Mesenchymal stem cell (in vitro differentiated cells and primary cell): ENCODE measurements around the gene SEMA4D.

Source experiments
- DNase-seq: peaks from one replicate; pipeline ENCODE4 v3.0.0-alpha.2; 2013
- H2AFZ ChIP-seq: one replicate; pipeline ENCODE4 v1.6.1; 2013; ENCODE audit warnings: low read depth, mild to moderate bottlenecking, control low read depth, inconsistent platforms, low read length, moderate library complexity
- H2AK5ac ChIP-seq: 2 replicates; pipeline ENCODE4 v1.6.1; 2013; ENCODE audit warnings: low read length, moderate library complexity, mild to moderate bottlenecking, inconsistent platforms; ENCODE audit not compliant: severe bottlenecking
- H2BK120ac ChIP-seq: one replicate; pipeline ENCODE4 v1.6.1; 2013; ENCODE audit warnings: low read depth, mild to moderate bottlenecking, inconsistent platforms, low read length, moderate library complexity
- H2BK12ac ChIP-seq, 2 experiments: one replicate each; pipeline ENCODE4 v1.6.1; 2013; ENCODE audit warnings: inconsistent platforms in 2 of 2, low read length in 2 of 2, mild to moderate bottlenecking in 2 of 2, moderate library complexity in 2 of 2, control low read depth in 1 of 2
- H2BK15ac ChIP-seq: one replicate; pipeline ENCODE4 v1.6.1; 2013; ENCODE audit warnings: mild to moderate bottlenecking, low read depth, inconsistent platforms; ENCODE audit not compliant: poor library complexity, severe bottlenecking
- H2BK5ac ChIP-seq: 2 replicates; pipeline ENCODE4 v1.6.1; 2013; ENCODE audit warnings: low read depth, mild to moderate bottlenecking, low read length, control low read depth, inconsistent platforms; ENCODE audit not compliant: poor library complexity, severe bottlenecking
- H3K14ac ChIP-seq, 2 experiments: one replicate each; pipeline ENCODE4 v1.6.1; 2013; ENCODE audit warnings: inconsistent platforms in 2 of 2, low read length in 2 of 2, control low read depth in 1 of 2, mild to moderate bottlenecking in 1 of 2, moderate library complexity in 1 of 2
- H3K18ac ChIP-seq, 2 experiments: one replicate each; pipeline ENCODE4 v1.6.1; 2013; ENCODE audit warnings: inconsistent platforms in 2 of 2, low read length in 2 of 2, control low read depth in 1 of 2, low read depth in 1 of 2, mild to moderate bottlenecking in 1 of 2
- H3K23ac ChIP-seq, 2 experiments: one replicate each; pipeline ENCODE4 v1.6.1; 2013; ENCODE audit warnings: inconsistent platforms in 2 of 2, low read length in 2 of 2, mild to moderate bottlenecking in 2 of 2, moderate library complexity in 2 of 2, control low read depth in 1 of 2
- H3K27ac ChIP-seq: 2 replicates; pipeline ENCODE4 v1.5.1; 2013; ENCODE audit warnings: mild to moderate bottlenecking, moderate library complexity, low read length, control low read depth, inconsistent platforms; ENCODE audit not compliant: poor library complexity, severe bottlenecking
- H3K27me3 ChIP-seq, 2 experiments: 2 replicates each; pipeline versions ENCODE4 v1.6.1 to v1.7.0; 2013; ENCODE audit warnings: low read length in 2 of 2, mild to moderate bottlenecking in 2 of 2, moderate library complexity in 2 of 2, control low read depth in 1 of 2, inconsistent platforms in 1 of 2; ENCODE audit not compliant: control insufficient read depth in 1 of 2, insufficient read depth in 1 of 2
- H3K36me3 ChIP-seq, 2 experiments: 2 replicates each; pipeline versions ENCODE4 v1.6.1 to v1.7.0; 2013; ENCODE audit warnings: low read length in 2 of 2, control low read depth in 1 of 2, inconsistent platforms in 1 of 2, low read depth in 1 of 2, mild to moderate bottlenecking in 1 of 2; ENCODE audit not compliant: insufficient read depth in 2 of 2, control insufficient read depth in 1 of 2
- H3K4ac ChIP-seq, 2 experiments: one replicate each; pipeline ENCODE4 v1.6.1; 2013; ENCODE audit warnings: inconsistent platforms in 2 of 2, low read length in 2 of 2, mild to moderate bottlenecking in 2 of 2, moderate library complexity in 2 of 2, control low read depth in 1 of 2, low read depth in 1 of 2
- H3K4me1 ChIP-seq: 2 replicates; pipeline ENCODE4 v1.6.1; 2013; ENCODE audit warnings: low read depth, low read length, control low read depth; ENCODE audit not compliant: control insufficient read depth, insufficient read depth
- H3K4me2 ChIP-seq: 2 replicates; pipeline ENCODE4 v1.6.1; 2013; ENCODE audit warnings: low read length, mild to moderate bottlenecking, inconsistent platforms; ENCODE audit not compliant: poor library complexity, severe bottlenecking
- H3K4me3 ChIP-seq, 2 experiments: 2 replicates each; pipeline versions ENCODE4 v1.5.1 to v1.7.0; 2013; ENCODE audit warnings: low read length in 2 of 2, mild to moderate bottlenecking in 2 of 2, control low read depth in 1 of 2, low read depth in 1 of 2; ENCODE audit not compliant: insufficient read depth in 1 of 2
- H3K79me1 ChIP-seq: replicated peaks from 2 replicates; pipeline ENCODE4 v1.6.1; 2013; ENCODE audit warnings: mild to moderate bottlenecking, control low read depth, low read length, inconsistent platforms; ENCODE audit not compliant: poor library complexity, severe bottlenecking
- H3K9ac ChIP-seq: 2 replicates; pipeline ENCODE4 v1.7.0; 2013; ENCODE audit warnings: mild to moderate bottlenecking, low read length, moderate library complexity
- H3K9me3 ChIP-seq: 2 replicates; pipeline ENCODE4 v1.7.0; 2013; ENCODE audit warnings: mild to moderate bottlenecking, low read length; ENCODE audit not compliant: control insufficient read depth
- H4K8ac ChIP-seq: one replicate; pipeline ENCODE4 v1.6.1; 2013; ENCODE audit warnings: inconsistent platforms, mild to moderate bottlenecking, low read length, moderate library complexity
- H4K91ac ChIP-seq: one replicate; pipeline ENCODE4 v1.6.1; 2013; ENCODE audit warnings: mild to moderate bottlenecking, low read length, inconsistent platforms
- WGBS: methylation state at CpG from one replicate; pipeline ENCODE4 v1.1.7; 2013; ENCODE audit warnings: mixed read lengths; 5-methylcytosine and 5-hydroxymethylcytosine counted together

The SEMA4D gene

GRCh38 chr9:89532478-89532877 lies 34.6 kb upstream of the SEMA4D start:
- Histone ChIP-seq H3K14ac (no peak overlapping the region), H3K27ac (no peak overlapping the region), H2BK120ac (no peak overlapping the region), H2BK5ac (no peak overlapping the region), H3K27me3 (peaks cover 0 to 74% of the 10 kb centered on the region in 2 experiments), H3K18ac (no peak overlapping the region), H3K79me1 (no peaks in the 10 kb centered on the region), H2AFZ (no peak overlapping the region), H2BK12ac (no peak overlapping the region), H3K36me3 (no peaks in the 10 kb centered on the region), H3K4me1 (peaks cover 20% of the 10 kb centered on the region), H3K4me3 (no peak overlapping the region), H2AK5ac (peak overlapping the region; percentile 35), H3K9ac (no peak overlapping the region), H4K8ac (no peak overlapping the region), H3K4me2 (no peak overlapping the region), H3K23ac (no peak overlapping the region), H2BK15ac (no peak overlapping the region), H3K9me3 (peaks cover 7% of the 10 kb centered on the region), H3K4ac (no peak overlapping the region), H4K91ac (no peak overlapping the region)
- 85% methylated on average over 3 of the region's 4 CpGs for WGBS
- DNase-seq = no peak

- Histone ChIP-seq H2BK12ac (no peak overlapping the region), H3K14ac (no peak overlapping the region), H3K27me3 (peaks cover 0 to 73% of the 10 kb centered on the region in 2 experiments), H4K8ac (no peak overlapping the region), H3K9me3 (peaks cover 7% of the 10 kb centered on the region), H3K18ac (no peak overlapping the region), H3K4me2 (no peak overlapping the region), H4K91ac (no peak overlapping the region), H2BK15ac (no peak overlapping the region), H3K4me3 (no peak overlapping the region), H3K23ac (no peak overlapping the region), H3K9ac (no peak overlapping the region), H2AFZ (no peak overlapping the region), H3K4ac (no peak overlapping the region), H2BK120ac (no peak overlapping the region), H3K27ac (no peak overlapping the region), H2BK5ac (no peak overlapping the region), H3K36me3 (no peaks in the 10 kb centered on the region), H3K4me1 (peaks cover 20% of the 10 kb centered on the region), H2AK5ac (no peak overlapping the region), H3K79me1 (no peaks in the 10 kb centered on the region)
- WGBS = 96% methylated on average over 3 of the region's 4 CpGs
- DNase-seq = no peak
Observed at GRCh38 chr9:89531766-89532165, 33.9 kb upstream of the SEMA4D start.

- WGBS = 96% methylated on average over 6 of the region's 6 CpGs
- peaks cover 0 to 69% of the 10 kb centered on the region in 2 experiments for H3K27me3 ChIP-seq
- H2BK120ac ChIP-seq = no peak overlapping the region
- H3K23ac ChIP-seq = no peak overlapping the region
- H2BK12ac ChIP-seq = no peak overlapping the region
- H3K36me3 ChIP-seq = no peaks in the 10 kb centered on the region
- no peak overlapping the region for H3K27ac ChIP-seq
- no peak overlapping the region for H3K4me2 ChIP-seq
- no peak for DNase-seq
- H2BK5ac ChIP-seq = no peak overlapping the region
- peaks cover 20% of the 10 kb centered on the region for H3K4me1 ChIP-seq
- H2AK5ac ChIP-seq = no peak overlapping the region
- H3K14ac ChIP-seq = no peak overlapping the region
- peaks cover 7% of the 10 kb centered on the region for H3K9me3 ChIP-seq
- no peaks in the 10 kb centered on the region for H3K79me1 ChIP-seq
- H4K91ac ChIP-seq = no peak overlapping the region
- H2AFZ ChIP-seq = no peak overlapping the region
- H3K18ac ChIP-seq = no peak overlapping the region
- H3K4me3 ChIP-seq = no peak overlapping the region
- H2BK15ac ChIP-seq = no peak overlapping the region
- no peak overlapping the region for H4K8ac ChIP-seq
- no peak overlapping the region for H3K9ac ChIP-seq
- no peak overlapping the region for H3K4ac ChIP-seq
Observed at GRCh38 chr9:89530726-89531125, 32.8 kb upstream of the SEMA4D start.

GRCh38 chr9:89529243-89530035 lies 31.5 kb upstream of the SEMA4D start:
- H3K4me3 ChIP-seq = no peak overlapping the region
- no peak overlapping the region for H3K18ac ChIP-seq
- no peak overlapping the region for H2BK15ac ChIP-seq
- H2AK5ac ChIP-seq = no peak overlapping the region
- H4K91ac ChIP-seq = no peak overlapping the region
- no peak overlapping the region for H3K4ac ChIP-seq
- WGBS = 80% methylated on average over 5 of the region's 5 CpGs
- no peaks in the 10 kb centered on the region for H3K79me1 ChIP-seq
- no peak overlapping the region for H2AFZ ChIP-seq
- no peak overlapping the region for H2BK5ac ChIP-seq
- peaks cover 7% of the 10 kb centered on the region for H3K9me3 ChIP-seq
- H3K36me3 ChIP-seq = no peaks in the 10 kb centered on the region
- no peak overlapping the region for H3K23ac ChIP-seq
- H3K4me1 ChIP-seq = peaks cover 10% of the 10 kb centered on the region
- H3K4me2 ChIP-seq = no peak overlapping the region
- no peak overlapping the region for H3K9ac ChIP-seq
- H2BK120ac ChIP-seq = no peak overlapping the region
- H4K8ac ChIP-seq = no peak overlapping the region
- no peak overlapping the region for H3K14ac ChIP-seq
- no peak overlapping the region for H3K27ac ChIP-seq
- H2BK12ac ChIP-seq = no peak overlapping the region
- H3K27me3 ChIP-seq = peaks cover 0 to 68% of the 10 kb centered on the region in 2 experiments
- no peak for DNase-seq
